ENCODE data around the gene HEG1. TPM values are rescaled to one million over a fixed set of nuclear protein-coding genes. Genes with fewer than 3 reads are reported as not detected.
A peak's percentile ranks its signal among the peaks of the same experiment; 100 is the strongest.

Gene HEG1
- total RNA-seq, 2 experiments from 2014 or later: 31.2 to 32.6 TPM

DNA sequence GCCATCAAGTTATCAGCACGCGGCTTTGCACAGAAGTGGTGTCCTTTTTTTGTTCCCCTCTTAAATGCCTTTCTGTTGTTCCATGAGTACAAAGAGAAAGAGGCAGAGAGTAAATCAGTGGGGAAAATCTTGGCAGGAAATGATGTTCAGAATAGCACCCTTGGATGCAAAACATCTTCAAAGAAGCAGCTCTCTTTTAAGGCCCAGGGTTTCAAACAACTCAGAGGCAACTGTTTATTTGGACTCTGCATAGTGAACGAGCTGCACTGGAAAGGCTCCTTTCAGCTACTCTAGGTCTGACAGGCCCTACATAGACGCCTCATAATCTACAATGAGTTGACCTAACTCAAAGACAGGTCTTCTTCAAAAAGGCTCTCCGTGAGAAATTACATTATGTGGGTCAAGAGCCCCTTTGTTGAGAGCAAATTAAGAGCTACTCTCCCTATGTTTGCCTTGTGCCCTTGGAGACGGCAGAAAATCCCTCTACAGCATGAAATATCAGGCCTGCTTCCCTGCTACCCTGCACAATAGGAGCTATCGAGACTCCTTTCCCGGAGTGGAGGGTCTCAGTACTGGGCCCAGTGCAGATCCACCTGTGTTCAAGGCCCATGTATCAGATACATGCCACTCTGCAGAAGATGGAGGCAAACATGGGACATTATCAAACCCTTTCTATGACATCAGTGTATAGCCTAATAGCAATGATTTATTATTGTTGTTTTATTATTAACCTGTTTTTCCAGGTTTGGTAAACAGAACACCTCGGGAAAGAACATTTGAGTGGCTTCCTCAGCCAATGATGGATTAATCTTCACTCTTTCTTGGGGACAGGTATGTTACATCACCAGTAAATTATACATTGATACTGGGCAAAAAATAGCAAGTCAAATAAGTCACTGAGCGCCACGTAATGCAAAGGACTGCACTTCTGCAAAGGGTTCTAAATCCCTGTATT lies 53.1 kb downstream of the HEG1 start:
- POLR2A ChIA-PET: interaction anchor here (0.6 to 3.5 kb wide), 7 partner anchors 8 to 1473 kb away, joined by 3 to 31 read pairs (median 3); partner anchors contain the start of genes HEG1 and ZXDC
- H3K4me1 Mint-ChIP-seq (ENCODE audit: low read depth): peaks cover 34% of the 10 kb centered on the region
- H3K4me3 Mint-ChIP-seq: peak overlapping the region; percentile 65
- H3K27ac ChIP-seq (ENCODE audit: low read depth in 1 of 2, low read length in 2 of 2): peak overlapping the region; percentile 59 to 61
- no peaks in the 10 kb centered on the region for H3K27me3 Mint-ChIP-seq
- DNase-seq: peak in 4 of 14 experiments; percentile 9 to 65 (median 36)
- no peaks in the 10 kb centered on the region for H3K9me3 ChIP-seq (ENCODE audit: control insufficient read depth in 1 of 2, insufficient read depth in 1 of 2, low read length in 2 of 2)
- H3K4me3 ChIP-seq (ENCODE audit: low read length): no peak overlapping the region
- H3K27me3 ChIP-seq (ENCODE audit: control insufficient read depth in 1 of 2, insufficient read depth in 2 of 2, low read length in 2 of 2): no peaks in the 10 kb centered on the region
- CTCF ChIA-PET: interaction anchor here (1.4 kb wide), 1 partner anchor 139 kb away, joined by 3 read pairs; no protein-coding TSS in a partner anchor
- peak overlapping the region; percentile 94 for H3K27ac Mint-ChIP-seq
- peaks cover 90% of the 10 kb centered on the region for H3K36me3 ChIP-seq (ENCODE audit: insufficient read depth, low read length)
- peaks cover 95% of the 10 kb centered on the region for H3K36me3 Mint-ChIP-seq (ENCODE audit: low read depth)
- TF ChIP-seq, protein P1, sequence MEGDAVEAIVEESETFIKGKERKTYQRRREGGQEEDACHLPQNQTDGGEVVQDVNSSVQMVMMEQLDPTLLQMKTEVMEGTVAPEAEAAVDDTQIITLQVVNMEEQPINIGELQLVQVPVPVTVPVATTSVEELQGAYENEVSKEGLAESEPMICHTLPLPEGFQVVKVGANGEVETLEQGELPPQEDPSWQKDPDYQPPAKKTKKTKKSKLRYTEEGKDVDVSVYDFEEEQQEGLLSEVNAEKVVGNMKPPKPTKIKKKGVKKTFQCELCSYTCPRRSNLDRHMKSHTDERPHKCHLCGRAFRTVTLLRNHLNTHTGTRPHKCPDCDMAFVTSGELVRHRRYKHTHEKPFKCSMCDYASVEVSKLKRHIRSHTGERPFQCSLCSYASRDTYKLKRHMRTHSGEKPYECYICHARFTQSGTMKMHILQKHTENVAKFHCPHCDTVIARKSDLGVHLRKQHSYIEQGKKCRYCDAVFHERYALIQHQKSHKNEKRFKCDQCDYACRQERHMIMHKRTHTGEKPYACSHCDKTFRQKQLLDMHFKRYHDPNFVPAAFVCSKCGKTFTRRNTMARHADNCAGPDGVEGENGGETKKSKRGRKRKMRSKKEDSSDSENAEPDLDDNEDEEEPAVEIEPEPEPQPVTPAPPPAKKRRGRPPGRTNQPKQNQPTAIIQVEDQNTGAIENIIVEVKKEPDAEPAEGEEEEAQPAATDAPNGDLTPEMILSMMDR (IDR thresholded peaks at IDR 0.05): no peak
- intact Hi-C loops (cut with DNase I, micrococcal nuclease): loop anchor here in 1 of 2 experiments (1.0 kb wide), 1 partner anchor 50 kb away; no protein-coding TSS in a partner anchor
- peaks cover 29% of the 10 kb centered on the region for H3K4me1 ChIP-seq (ENCODE audit: insufficient read depth, low read length)
- peak; percentile 86 for ATAC-seq (ENCODE audit: poor library complexity)
- no peaks in the 10 kb centered on the region for H3K9me3 Mint-ChIP-seq

DNA sequence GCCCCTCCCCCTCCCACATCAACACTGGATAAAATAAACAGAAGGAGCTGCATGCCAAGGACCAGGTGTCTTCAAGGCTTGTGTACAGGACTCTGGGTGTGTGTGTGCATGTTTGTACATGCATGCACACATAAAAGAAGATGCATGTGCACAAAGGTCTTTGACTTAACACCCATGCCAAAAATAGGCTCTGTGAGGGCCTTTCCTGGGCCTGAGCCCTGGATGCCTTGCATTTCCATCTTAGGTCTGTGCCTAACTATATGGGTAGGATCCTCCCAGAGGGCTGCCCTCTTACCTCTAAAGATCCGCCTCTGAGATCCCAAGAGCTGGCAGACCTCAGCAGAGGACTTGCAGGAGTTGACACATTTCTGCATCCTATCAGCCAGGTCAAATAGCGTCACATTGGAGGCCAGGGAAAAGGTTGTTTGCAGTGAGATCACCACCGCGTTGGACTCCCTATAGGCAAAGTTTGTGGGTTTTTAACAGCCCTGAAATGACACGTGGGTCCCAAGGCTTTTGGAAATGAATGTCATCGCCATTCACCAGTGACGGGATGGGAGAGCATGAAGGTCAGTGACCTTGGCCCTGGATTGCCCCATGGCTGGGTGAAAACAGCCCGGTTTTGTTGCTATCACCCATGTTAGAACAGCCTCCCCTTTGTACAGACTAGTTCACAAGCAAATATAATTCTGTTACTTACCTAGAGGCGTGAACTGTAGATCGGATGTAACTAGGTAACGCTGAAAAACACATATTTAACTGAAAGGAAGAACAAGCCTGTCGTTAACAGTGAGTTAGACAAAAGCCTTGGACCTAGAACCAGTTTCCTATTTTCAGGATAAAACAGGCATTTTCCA lies 54.0 kb downstream of the HEG1 start:
- Histone ChIP-seq H3K27ac (ENCODE audit: low read depth in 1 of 2, low read length in 2 of 2) (peak overlapping the region; percentile 59 to 61), H3K27me3 (ENCODE audit: control insufficient read depth in 1 of 2, insufficient read depth in 2 of 2, low read length in 2 of 2) (no peaks in the 10 kb centered on the region), H3K4me1 (ENCODE audit: insufficient read depth, low read length) (peaks cover 29% of the 10 kb centered on the region), H3K9me3 (ENCODE audit: control insufficient read depth in 1 of 2, insufficient read depth in 1 of 2, low read length in 2 of 2) (no peaks in the 10 kb centered on the region), H3K4me3 (ENCODE audit: low read length) (no peak overlapping the region), H3K36me3 (ENCODE audit: insufficient read depth, low read length) (peaks cover 86% of the 10 kb centered on the region)
- POLR2A ChIA-PET: interaction anchor here (0.8 to 3.5 kb wide), 4 partner anchors 16 to 1474 kb away, joined by 3 to 31 read pairs (median 6); partner anchors contain the start of genes HEG1 and ZXDC
- peak overlapping the region; percentile 94 for H3K27ac Mint-ChIP-seq
- H3K27me3 Mint-ChIP-seq: no peaks in the 10 kb centered on the region
- CTCF ChIA-PET: interaction anchor here (1.4 kb wide), 1 partner anchor 140 kb away, joined by 3 read pairs; no protein-coding TSS in a partner anchor
- peaks cover 98% of the 10 kb centered on the region for H3K36me3 Mint-ChIP-seq (ENCODE audit: low read depth)
- H3K4me1 Mint-ChIP-seq (ENCODE audit: low read depth): peaks cover 34% of the 10 kb centered on the region
- TF ChIP-seq, protein P1 (IDR thresholded peaks at IDR 0.05): no peak
- intact Hi-C loops (cut with DNase I, micrococcal nuclease): loop anchor here in 1 of 2 experiments (1.0 kb wide), 1 partner anchor 51 kb away; no protein-coding TSS in a partner anchor
- peak in 2 of 14 experiments; percentile 2 to 53 for DNase-seq
- ATAC-seq (ENCODE audit: poor library complexity): peak; percentile 84
- peak overlapping the region; percentile 65 for H3K4me3 Mint-ChIP-seq
- no peaks in the 10 kb centered on the region for H3K9me3 Mint-ChIP-seq

DNA sequence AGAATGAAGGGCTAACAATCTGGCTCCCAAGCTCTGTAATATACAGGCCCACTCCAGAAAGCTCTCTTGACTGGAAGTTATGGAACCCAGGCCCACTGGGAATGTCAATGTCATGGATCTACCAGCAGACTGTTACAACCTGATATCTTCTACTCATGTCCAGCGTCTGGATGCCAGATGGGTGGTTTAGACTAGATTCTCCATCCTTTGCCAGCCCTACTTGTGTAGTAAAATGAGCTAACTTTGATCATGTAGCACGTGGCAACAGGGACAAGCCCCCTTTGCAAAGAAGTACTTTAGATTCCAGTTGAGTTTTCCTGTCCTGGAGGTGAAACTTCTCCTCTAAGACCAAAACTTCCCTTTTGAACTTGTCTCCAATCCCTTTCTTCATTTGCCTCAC lies 55.1 kb downstream of the HEG1 start:
- ATAC-seq (ENCODE audit: poor library complexity) (no peak), DNase-seq (no peak)
- Histone ChIP-seq H3K9me3 (ENCODE audit: control insufficient read depth in 1 of 2, insufficient read depth in 1 of 2, low read length in 2 of 2) (no peaks in the 10 kb centered on the region), H3K36me3 (ENCODE audit: insufficient read depth, low read length) (peaks cover 81% of the 10 kb centered on the region), H3K4me1 (ENCODE audit: insufficient read depth, low read length) (peaks cover 31% of the 10 kb centered on the region), H3K27me3 (ENCODE audit: control insufficient read depth in 1 of 2, insufficient read depth in 2 of 2, low read length in 2 of 2) (no peaks in the 10 kb centered on the region), H3K27ac (ENCODE audit: low read depth in 1 of 2, low read length in 2 of 2) (no peak overlapping the region), H3K4me3 (ENCODE audit: low read length) (no peak overlapping the region)
- Mint-ChIP-seq H3K4me1 (ENCODE audit: low read depth) (peaks cover 34% of the 10 kb centered on the region), H3K9me3 (no peaks in the 10 kb centered on the region), H3K4me3 (no peak overlapping the region), H3K36me3 (ENCODE audit: low read depth) (peaks cover 98% of the 10 kb centered on the region), H3K27me3 (no peaks in the 10 kb centered on the region), H3K27ac (peak overlapping the region; percentile 94)
- TF ChIP-seq, protein P1 (IDR thresholded peaks at IDR 0.05): no peak
- intact Hi-C loops (cut with DNase I, micrococcal nuclease): no loop called here
- ChIA-PET CTCF (no interaction called here), POLR2A (interaction anchor here (1.2 kb wide), 1 partner anchor 375 kb away, joined by 4 read pairs; the partner anchor contains the start of gene ZNF148)

All from CD4-positive, alpha-beta T cell (primary cell).